HepG2 (cell line): ENCODE results near the gene KMT2E. TPM values are rescaled to one million over a fixed set of nuclear protein-coding genes. Genes with fewer than 3 reads are reported as not detected.

Experiments used
- ATAC-seq: fragments of 200-7000 bp; cut with Tn5 transposase; 3 replicates; pipeline ENCODE4 v1.9.1; 2020; ENCODE audit warnings: mild to moderate bottlenecking, moderate library complexity
- BruUV-seq: library from RNA; stranded (reverse); fragments of 400-500 nt; replicated peaks from 2 replicates; lab custom pipeline; 2021; lab: Mats Ljungman, UMichigan
- CTCF ChIA-PET: fragments of 300-600 bp; formaldehyde crosslinking; extraction: SDS; loops from one replicate; lab custom pipeline; 2021; ENCODE audit warnings: low total read pairs, inconsistent platforms, low intra/inter-chr PET ratio; lab: Yijun Ruan, JAX
- POLR2A ChIA-PET: fragments of 350-600 bp; sonication (Branson Sonifier 250); formaldehyde crosslinking; loops from one replicate; lab custom pipeline; 2020; ENCODE audit warnings: antibody characterized with exemption, inconsistent platforms; lab: Yijun Ruan, JAX
- DNase-seq: peaks from one replicate; pipeline ENCODE4 v3.0.0-alpha.2; 2015; ENCODE audit warnings: low spot score
- FAIRE-seq: peaks from 3 replicates; lab custom pipeline; 2011; peaks lifted over from hg19 to GRCh38; lab: Jason Lieb, UNC
- H2AFZ ChIP-seq: one replicate; pipeline ENCODE4 v1.6.1; 2011; ENCODE audit warnings: low read length, inconsistent platforms
- H3K27ac ChIP-seq: fragments of 300-600 bp; 3 replicates; pipeline ENCODE4 v1.8.0; 2011; ENCODE audit warnings: mixed run types, mild to moderate bottlenecking, mixed read lengths, low read length, inconsistent platforms; ENCODE audit not compliant: insufficient read depth; ENCODE audit errors: extremely low read length
- H3K27me3 ChIP-seq, 2 experiments: fragments of 200-600 bp in 1 of 2; 2 replicates in 1 of 2; 3 replicates in 1 of 2; pipeline versions ENCODE4 v1.6.0 to v1.8.0; 2011; ENCODE audit warnings: low read length in 2 of 2, mild to moderate bottlenecking in 2 of 2, moderate library complexity in 2 of 2, inconsistent platforms in 1 of 2; ENCODE audit not compliant: insufficient read depth in 2 of 2, control insufficient read depth in 1 of 2
- H3K36me3 ChIP-seq, 2 experiments: fragments of 200-600 bp in 1 of 2; replicated peaks in 1 of 2; 2 replicates in 1 of 2; 3 replicates in 1 of 2; pipeline versions ENCODE4 v1.5.1 to v1.8.0; 2011; ENCODE audit warnings: low read length in 2 of 2, inconsistent platforms in 1 of 2; ENCODE audit not compliant: insufficient read depth in 2 of 2, control insufficient read depth in 1 of 2
- H3K4me1 ChIP-seq: 2 replicates; pipeline ENCODE4 v1.5.1; 2012; ENCODE audit warnings: low read length, inconsistent platforms; ENCODE audit not compliant: insufficient read depth
- H3K4me2 ChIP-seq: 2 replicates; pipeline ENCODE4 v1.6.0; 2011; ENCODE audit warnings: low read depth, low read length, inconsistent platforms
- H3K4me3 ChIP-seq, 3 experiments: fragments of 200-600 bp in 1 of 3; sonication (generic), shearing (Covaris generic) in 1 of 3; replicated peaks in 1 of 3; 2 replicates each; pipeline ENCODE4 v1.5.1; 2011 to 2016; ENCODE audit warnings: low read length in 3 of 3, inconsistent platforms in 2 of 3, low read depth in 2 of 3, mild to moderate bottlenecking in 2 of 3, control low read depth in 1 of 3, mixed read lengths in 1 of 3; ENCODE audit not compliant: insufficient read depth in 1 of 3
- H3K79me2 ChIP-seq: one replicate; pipeline ENCODE4 v1.6.1; 2011; ENCODE audit warnings: low read length, inconsistent platforms; ENCODE audit not compliant: insufficient read depth
- H3K9ac ChIP-seq: 2 replicates; pipeline ENCODE4 v1.6.0; 2011; ENCODE audit warnings: mild to moderate bottlenecking, low read depth, low read length, inconsistent platforms; ENCODE audit not compliant: insufficient read depth
- H3K9me3 ChIP-seq: 2 replicates; pipeline ENCODE4 v1.5.1; 2012; ENCODE audit warnings: mild to moderate bottlenecking, low read length
- H4K20me1 ChIP-seq: 2 replicates; pipeline ENCODE4 v1.6.0; 2011; ENCODE audit warnings: inconsistent platforms, mild to moderate bottlenecking, low read length, moderate library complexity; ENCODE audit not compliant: insufficient read depth
- CENPX ChIP-seq: sonication (generic); formaldehyde crosslinking; IDR thresholded peaks from 2 replicates; pipeline ENCODE4 v1.9.0; 2021; ENCODE audit warnings: mild to moderate bottlenecking, missing genetic modification reagents, moderate library complexity
- ELF4 ChIP-seq: sonication (generic); formaldehyde crosslinking; IDR thresholded peaks from 2 replicates; pipeline ENCODE4 v1.5.0; 2020; ENCODE audit warnings: missing genetic modification reagents, mild to moderate bottlenecking, moderate library complexity, borderline replicate concordance
- MEF2D ChIP-seq: sonication (generic); formaldehyde crosslinking; IDR thresholded peaks from 2 replicates; pipeline ENCODE4 v1.5.1; 2020; ENCODE audit warnings: mild to moderate bottlenecking, missing genetic modification reagents
- MYNN ChIP-seq: sonication (generic); formaldehyde crosslinking; IDR thresholded peaks from 2 replicates; pipeline ENCODE4 v1.4.0; 2020; ENCODE audit warnings: mild to moderate bottlenecking, low read depth, missing genetic modification reagents
- SP2 ChIP-seq: sonication (generic); formaldehyde crosslinking; IDR thresholded peaks from 2 replicates; pipeline ENCODE4 v1.5.1; 2020; ENCODE audit warnings: mild to moderate bottlenecking, missing genetic modification reagents
- SUZ12 ChIP-seq: fragments of 150-350 bp; IDR thresholded peaks from 2 replicates; pipeline ENCODE4 v1.6.1; 2014; ENCODE audit warnings: low read depth, low read length
- ZMYM2 ChIP-seq: sonication (generic); formaldehyde crosslinking; IDR thresholded peaks from 2 replicates; pipeline ENCODE4 v1.8.0; 2022; ENCODE audit warnings: mild to moderate bottlenecking, missing genetic modification reagents
- ZNF20 ChIP-seq: sonication (generic); formaldehyde crosslinking; IDR thresholded peaks from 2 replicates; pipeline ENCODE4 v1.4.0; 2020; ENCODE audit warnings: mild to moderate bottlenecking, moderate library complexity, missing genetic modification reagents
- ZNF431 ChIP-seq: sonication (generic); formaldehyde crosslinking; IDR thresholded peaks from 2 replicates; pipeline ENCODE4 v1.9.0; 2022; ENCODE audit warnings: missing genetic modification reagents, low read depth, mild to moderate bottlenecking, borderline replicate concordance
- ZNF672 ChIP-seq: sonication (generic); formaldehyde crosslinking; IDR thresholded peaks from 2 replicates; pipeline ENCODE4 v1.8.1; 2022; ENCODE audit warnings: missing genetic modification reagents
- ZNF790 ChIP-seq: sonication (generic); formaldehyde crosslinking; IDR thresholded peaks from 2 replicates; pipeline ENCODE4 v1.8.0; 2022; ENCODE audit warnings: missing genetic modification reagents, mild to moderate bottlenecking, borderline replicate concordance
- WGBS: methylation state at CpG from one replicate; pipeline ENCODE4 v1.1.6; 2017; ENCODE audit warnings: low lambda C conversion rate; 5-methylcytosine and 5-hydroxymethylcytosine counted together
- in situ Hi-C: cut with HindIII; loops from 2 replicates; pipeline ENCODE4 v1.10.0; 2017; ENCODE audit warnings: low pct_unique_long_range_greater_than_20kb; ENCODE audit not compliant: extremely low pct_ligation_motif_present
- intact Hi-C: fragments of 100-400 bp; cut with micrococcal nuclease; formaldehyde crosslinking; loops from one replicate; pipeline ENCODE4 v1.10.0; 2022; ENCODE audit not compliant: unreplicated experiment
- polyA plus RNA-seq, 8 experiments: library from polyadenylated mRNA; depleted of rRNA in 3 of 8; stranded (reverse) in 7 of 8; unstranded in 1 of 8; fragments of >200 nt; fragmentation: Illumina TruSeq in 4 of 8; extraction: Trizol in 4 of 8; gene quantifications; 2 replicates each; pipeline versions ENCODE4 v1.2.1 to v1.2.3, GENCODE V29; 2011 to 2016; ENCODE audit warnings: low read depth in 4 of 8, missing spikeins in 1 of 8, mixed read lengths in 1 of 8; ENCODE audit not compliant: insufficient read depth in 1 of 8
- total RNA-seq, 5 experiments: library from RNA; depleted of rRNA; stranded (reverse); fragments of >200 nt; fragmentation: Illumina TruSeq; extraction: Trizol; gene quantifications; 2 replicates each; pipeline ENCODE4 v1.2.3, GENCODE V29; 2016; ENCODE audit warnings: low read depth in 1 of 5
- TF ChIP-seq, protein P1 (sequence below): sonication (generic); formaldehyde crosslinking; conservative IDR thresholded peaks from 2 replicates; pipeline ENCODE4 v1.4.0; 2020; ENCODE audit warnings: missing genetic modification reagents
- TF ChIP-seq, protein P2 (sequence below): sonication (generic); formaldehyde crosslinking; IDR thresholded peaks from 2 replicates; pipeline ENCODE4 v1.5.0; 2020; ENCODE audit warnings: mild to moderate bottlenecking, missing genetic modification reagents
- TF ChIP-seq, protein P3 (sequence below): IDR thresholded peaks from 2 replicates; pipeline ENCODE4 v1.6.1; 2012; ENCODE audit warnings: low read depth, low read length, improper control_type of control experiment
- TF ChIP-seq, protein P4 (sequence below): sonication (generic); formaldehyde crosslinking; conservative IDR thresholded peaks from 2 replicates; pipeline ENCODE4 v1.8.0; 2022; ENCODE audit warnings: missing genetic modification reagents

Gene KMT2E
- total and polyA plus RNA-seq, 2 of the 13 experiments (the other 11 are each of a cell fraction or from before 2014, with no cell fraction given), result 6.3 to 24.4 TPM

DNA sequence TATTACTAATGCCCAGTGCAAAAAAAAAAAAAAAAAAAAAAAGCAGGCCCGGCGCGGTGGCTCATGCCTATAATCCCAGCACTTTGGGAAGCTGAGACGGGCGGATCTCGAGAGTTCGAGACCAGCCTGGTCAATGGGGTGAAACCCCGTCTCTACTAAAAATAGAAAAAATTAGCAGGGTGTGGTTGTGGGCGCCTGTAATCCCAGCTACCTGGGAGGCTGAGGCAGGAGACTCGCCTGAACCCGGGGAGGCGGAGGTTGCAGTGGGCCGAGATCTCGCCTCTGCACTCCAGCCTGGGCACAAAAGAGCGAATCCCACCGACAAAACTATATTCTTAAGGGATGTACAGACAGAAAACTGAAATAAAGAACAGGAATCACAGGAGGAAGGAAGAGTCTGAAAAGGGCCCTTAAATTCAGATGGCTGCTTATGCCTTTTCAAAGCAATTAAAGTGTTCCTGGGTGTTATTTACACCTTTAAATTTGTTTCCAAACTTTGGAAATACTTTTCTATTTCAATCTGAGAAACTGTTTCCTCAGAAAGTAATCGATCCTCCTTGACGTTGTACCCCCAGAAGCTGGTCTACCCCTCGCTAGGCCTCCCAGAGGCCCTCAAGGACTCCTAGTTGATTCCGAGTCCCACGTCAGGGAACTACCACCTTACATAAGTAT, 2.0 kb upstream of the KMT2E start:
- under 1% methylated on average over 21 of the region's 21 CpGs for WGBS
- H3K9ac ChIP-seq, result peak overlapping the region; percentile 100
- POLR2A ChIA-PET, result interaction anchor here (0.6 to 4.2 kb wide), 8 partner anchors 9 to 67 kb away, joined by 4 to 35 read pairs (median 4); no protein-coding TSS in a partner anchor
- no peak overlapping the region for H2AFZ ChIP-seq
- TSS peak; percentile 52 for BruUV-seq
- peak overlapping the region; percentile 98 for H3K4me2 ChIP-seq
- H3K36me3 ChIP-seq, result peaks cover 0 to 10% of the 10 kb centered on the region in 2 experiments; a peak in 2 of 5 replicates
- peaks cover 39% of the 10 kb centered on the region for H3K4me1 ChIP-seq
- FAIRE-seq, result no peak
- DNase-seq, result no peak
- ATAC-seq, result peak; percentile 2; the same call in 2 of the 3 replicates
- H3K9me3 ChIP-seq, result no peaks in the 10 kb centered on the region
- CTCF ChIA-PET, result no interaction called here
- intact Hi-C loops, result loop anchor here (1.0 kb wide), 1 partner anchor 28 kb away; no protein-coding TSS in a partner anchor
- peaks cover 94% of the 10 kb centered on the region for H3K79me2 ChIP-seq
- no peaks in the 10 kb centered on the region; a peak in 1 of 5 replicates for H3K27me3 ChIP-seq
- H4K20me1 ChIP-seq, result peaks cover 52% of the 10 kb centered on the region
- H3K27ac ChIP-seq, result peak overlapping the region; percentile 100
- peak overlapping the region; percentile 98 to 100 (median 99) for H3K4me3 ChIP-seq
- in situ Hi-C loops, result no loop called here
- no peak for TF ChIP-seq ZNF672 (CRISPR knock-in tag)
- TF ChIP-seq ELF4, result 0 out of 2 replicates have a peak, but pooled peaks have one; percentile 11
- no peak for TF ChIP-seq SP2
- no peak for TF ChIP-seq MYNN (CRISPR knock-in tag)
- TF ChIP-seq, protein P1, sequence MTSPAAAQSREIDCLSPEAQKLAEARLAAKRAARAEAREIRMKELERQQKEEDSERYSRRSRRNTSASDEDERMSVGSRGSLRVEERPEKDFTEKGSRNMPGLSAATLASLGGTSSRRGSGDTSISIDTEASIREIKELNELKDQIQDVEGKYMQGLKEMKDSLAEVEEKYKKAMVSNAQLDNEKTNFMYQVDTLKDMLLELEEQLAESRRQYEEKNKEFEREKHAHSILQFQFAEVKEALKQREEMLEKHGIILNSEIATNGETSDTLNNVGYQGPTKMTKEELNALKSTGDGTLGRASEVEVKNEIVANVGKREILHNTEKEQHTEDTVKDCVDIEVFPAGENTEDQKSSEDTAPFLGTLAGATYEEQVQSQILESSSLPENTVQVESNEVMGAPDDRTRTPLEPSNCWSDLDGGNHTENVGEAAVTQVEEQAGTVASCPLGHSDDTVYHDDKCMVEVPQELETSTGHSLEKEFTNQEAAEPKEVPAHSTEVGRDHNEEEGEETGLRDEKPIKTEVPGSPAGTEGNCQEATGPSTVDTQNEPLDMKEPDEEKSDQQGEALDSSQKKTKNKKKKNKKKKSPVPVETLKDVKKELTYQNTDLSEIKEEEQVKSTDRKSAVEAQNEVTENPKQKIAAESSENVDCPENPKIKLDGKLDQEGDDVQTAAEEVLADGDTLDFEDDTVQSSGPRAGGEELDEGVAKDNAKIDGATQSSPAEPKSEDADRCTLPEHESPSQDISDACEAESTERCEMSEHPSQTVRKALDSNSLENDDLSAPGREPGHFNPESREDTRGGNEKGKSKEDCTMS, result no peak
- TF ChIP-seq, protein P2, sequence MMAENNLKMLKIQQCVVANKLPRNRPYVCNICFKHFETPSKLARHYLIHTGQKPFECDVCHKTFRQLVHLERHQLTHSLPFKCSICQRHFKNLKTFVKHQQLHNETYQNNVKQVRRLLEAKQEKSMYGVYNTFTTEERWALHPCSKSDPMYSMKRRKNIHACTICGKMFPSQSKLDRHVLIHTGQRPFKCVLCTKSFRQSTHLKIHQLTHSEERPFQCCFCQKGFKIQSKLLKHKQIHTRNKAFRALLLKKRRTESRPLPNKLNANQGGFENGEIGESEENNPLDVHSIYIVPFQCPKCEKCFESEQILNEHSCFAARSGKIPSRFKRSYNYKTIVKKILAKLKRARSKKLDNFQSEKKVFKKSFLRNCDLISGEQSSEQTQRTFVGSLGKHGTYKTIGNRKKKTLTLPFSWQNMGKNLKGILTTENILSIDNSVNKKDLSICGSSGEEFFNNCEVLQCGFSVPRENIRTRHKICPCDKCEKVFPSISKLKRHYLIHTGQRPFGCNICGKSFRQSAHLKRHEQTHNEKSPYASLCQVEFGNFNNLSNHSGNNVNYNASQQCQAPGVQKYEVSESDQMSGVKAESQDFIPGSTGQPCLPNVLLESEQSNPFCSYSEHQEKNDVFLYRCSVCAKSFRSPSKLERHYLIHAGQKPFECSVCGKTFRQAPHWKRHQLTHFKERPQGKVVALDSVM (CRISPR knock-in tag), result peak; percentile 47; the same call in 1 of the 2 replicates
- TF ChIP-seq, protein P3, sequence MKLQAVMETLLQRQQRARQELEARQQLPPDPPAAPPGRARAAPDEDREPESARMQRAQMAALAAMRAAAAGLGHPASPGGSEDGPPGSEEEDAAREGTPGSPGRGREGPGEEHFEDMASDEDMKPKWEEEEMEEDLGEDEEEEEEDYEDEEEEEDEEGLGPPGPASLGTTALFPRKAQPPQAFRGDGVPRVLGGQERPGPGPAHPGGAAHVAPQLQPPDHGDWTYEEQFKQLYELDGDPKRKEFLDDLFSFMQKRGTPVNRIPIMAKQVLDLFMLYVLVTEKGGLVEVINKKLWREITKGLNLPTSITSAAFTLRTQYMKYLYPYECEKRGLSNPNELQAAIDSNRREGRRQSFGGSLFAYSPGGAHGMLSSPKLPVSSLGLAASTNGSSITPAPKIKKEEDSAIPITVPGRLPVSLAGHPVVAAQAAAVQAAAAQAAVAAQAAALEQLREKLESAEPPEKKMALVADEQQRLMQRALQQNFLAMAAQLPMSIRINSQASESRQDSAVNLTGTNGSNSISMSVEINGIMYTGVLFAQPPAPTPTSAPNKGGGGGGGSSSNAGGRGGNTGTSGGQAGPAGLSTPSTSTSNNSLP, result no peak
- TF ChIP-seq SUZ12, result no peak
- no peak for TF ChIP-seq MEF2D (CRISPR knock-in tag)
- no peak for TF ChIP-seq ZMYM2 (CRISPR knock-in tag)
- TF ChIP-seq ZNF20, result 0 out of 2 replicates have a peak, but pooled peaks have one; percentile 2
- no peak for TF ChIP-seq CENPX (CRISPR knock-in tag)
- TF ChIP-seq, protein P4, sequence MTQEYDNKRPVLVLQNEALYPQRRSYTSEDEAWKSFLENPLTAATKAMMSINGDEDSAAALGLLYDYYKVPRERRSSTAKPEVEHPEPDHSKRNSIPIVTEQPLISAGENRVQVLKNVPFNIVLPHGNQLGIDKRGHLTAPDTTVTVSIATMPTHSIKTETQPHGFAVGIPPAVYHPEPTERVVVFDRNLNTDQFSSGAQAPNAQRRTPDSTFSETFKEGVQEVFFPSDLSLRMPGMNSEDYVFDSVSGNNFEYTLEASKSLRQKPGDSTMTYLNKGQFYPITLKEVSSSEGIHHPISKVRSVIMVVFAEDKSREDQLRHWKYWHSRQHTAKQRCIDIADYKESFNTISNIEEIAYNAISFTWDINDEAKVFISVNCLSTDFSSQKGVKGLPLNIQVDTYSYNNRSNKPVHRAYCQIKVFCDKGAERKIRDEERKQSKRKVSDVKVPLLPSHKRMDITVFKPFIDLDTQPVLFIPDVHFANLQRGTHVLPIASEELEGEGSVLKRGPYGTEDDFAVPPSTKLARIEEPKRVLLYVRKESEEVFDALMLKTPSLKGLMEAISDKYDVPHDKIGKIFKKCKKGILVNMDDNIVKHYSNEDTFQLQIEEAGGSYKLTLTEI (CRISPR knock-in tag), result no peak
- no peak for TF ChIP-seq ZNF431 (CRISPR knock-in tag)
- peak; percentile 18; the same call in 1 of the 2 replicates for TF ChIP-seq ZNF790 (CRISPR knock-in tag)
